CD14-positive monocyte (primary cell): Measurements from ENCODE around the gene CTBP2. TPM values are rescaled to one million over a fixed set of nuclear protein-coding genes. Genes with fewer than 3 reads are reported as not detected.

Source experiments
- DNase-seq, 3 donors: peaks; one replicate each; pipeline ENCODE4 v3.0.0-alpha.2; 2011 to 2022
- H2AFZ ChIP-seq: 2 replicates; pipeline ENCODE4 v1.6.0; 2012; ENCODE audit warnings: mild to moderate bottlenecking, low read depth, low read length, inconsistent platforms; ENCODE audit not compliant: insufficient read depth, poor library complexity, severe bottlenecking
- H3K27ac ChIP-seq, 2 donors: 1 replicate in 1 of 2; 2 replicates in 1 of 2; pipeline ENCODE4 v1.5.1; 2012 to 2013; ENCODE audit warnings: low read length in 2 of 2, control low read depth in 1 of 2, inconsistent platforms in 1 of 2, low read depth in 1 of 2, mild to moderate bottlenecking in 1 of 2
- H3K27me3 ChIP-seq, 2 donors: one replicate each; pipeline versions ENCODE4 v1.6.0 to v1.6.1; 2011 to 2013; ENCODE audit warnings: low read length in 2 of 2; ENCODE audit not compliant: control insufficient read depth in 2 of 2, insufficient read depth in 2 of 2
- H3K36me3 ChIP-seq, 2 donors: replicated peaks in 1 of 2; 1 replicate in 1 of 2; 2 replicates in 1 of 2; pipeline versions ENCODE4 v1.5.1 to v1.6.1; 2012 to 2013; ENCODE audit warnings: low read length in 2 of 2, control low read depth in 1 of 2, inconsistent platforms in 1 of 2, mild to moderate bottlenecking in 1 of 2; ENCODE audit not compliant: insufficient read depth in 2 of 2, control insufficient read depth in 1 of 2
- H3K4me1 ChIP-seq, 2 donors: 1 replicate in 1 of 2; 2 replicates in 1 of 2; pipeline versions ENCODE4 v1.5.1 to v1.6.1; 2012 to 2013; ENCODE audit warnings: low read length in 2 of 2, control low read depth in 1 of 2, inconsistent platforms in 1 of 2, mild to moderate bottlenecking in 1 of 2, moderate library complexity in 1 of 2; ENCODE audit not compliant: insufficient read depth in 2 of 2, control insufficient read depth in 1 of 2
- H3K4me2 ChIP-seq: replicated peaks from 2 replicates; pipeline ENCODE3; 2012; ENCODE audit warnings: low read length, moderate library complexity, mild to moderate bottlenecking; ENCODE audit not compliant: poor library complexity, severe bottlenecking; ENCODE audit errors: extremely low read depth
- H3K4me3 ChIP-seq, 3 experiments: fragments of 200-600 bp in 1 of 3; sonication (generic) in 1 of 3; replicated peaks in 1 of 3; 1 replicate in 2 of 3; 2 replicates in 1 of 3; pipeline ENCODE4 v1.5.1; 2011 to 2013; ENCODE audit warnings: low read length in 3 of 3, mild to moderate bottlenecking in 3 of 3, control low read depth in 2 of 3, low read depth in 2 of 3, inconsistent platforms in 1 of 3, moderate library complexity in 1 of 3
- H3K79me2 ChIP-seq: 2 replicates; pipeline ENCODE4 v1.6.0; 2012; ENCODE audit warnings: mild to moderate bottlenecking, control low read depth, inconsistent platforms, low read length, moderate library complexity; ENCODE audit not compliant: insufficient read depth
- H3K9ac ChIP-seq: 2 replicates; pipeline ENCODE4 v1.6.0; 2017; ENCODE audit warnings: low read length, mild to moderate bottlenecking; ENCODE audit not compliant: insufficient read depth, poor library complexity, severe bottlenecking
- H3K9me3 ChIP-seq, 2 donors: replicated peaks in 1 of 2; 1 replicate in 1 of 2; 2 replicates in 1 of 2; pipeline versions ENCODE4 v1.5.1 to v1.6.1; 2012 to 2013; ENCODE audit warnings: low read length in 2 of 2, control low read depth in 1 of 2; ENCODE audit not compliant: control insufficient read depth in 1 of 2, insufficient read depth in 1 of 2
- H4K20me1 ChIP-seq: 2 replicates; pipeline ENCODE4 v1.6.0; 2012; ENCODE audit warnings: mild to moderate bottlenecking, low read length, control low read depth, moderate library complexity; ENCODE audit not compliant: insufficient read depth
- H3K27ac Mint-ChIP-seq, 7 donors: one replicate each; pipeline ENCODE4 v1.8.0; 2020; ENCODE audit warnings: mild to moderate bottlenecking in 7 of 7, mixed read lengths in 7 of 7, moderate library complexity in 6 of 7, inconsistent platforms in 2 of 7
- H3K27me3 Mint-ChIP-seq, 3 donors: one replicate each; pipeline ENCODE4 v1.8.0; 2021 to 2022; ENCODE audit warnings: low read depth in 3 of 3, mild to moderate bottlenecking in 3 of 3, mixed read lengths in 3 of 3, moderate library complexity in 3 of 3, inconsistent platforms in 1 of 3
- H3K36me3 Mint-ChIP-seq, 2 donors: one replicate each; pipeline ENCODE4 v1.8.0; 2020; ENCODE audit warnings: mixed read lengths in 2 of 2, inconsistent platforms in 1 of 2, mild to moderate bottlenecking in 1 of 2
- H3K4me1 Mint-ChIP-seq: one replicate; pipeline ENCODE4 v1.8.0; 2020; ENCODE audit warnings: mild to moderate bottlenecking, mixed read lengths
- H3K4me3 Mint-ChIP-seq, 2 donors: one replicate each; pipeline ENCODE4 v1.8.0; 2020; ENCODE audit warnings: mild to moderate bottlenecking in 2 of 2, mixed read lengths in 2 of 2, moderate library complexity in 1 of 2
- H3K9me3 Mint-ChIP-seq, 7 donors: one replicate each; pipeline ENCODE4 v1.8.0; 2020 to 2022; ENCODE audit warnings: mixed read lengths in 7 of 7, mild to moderate bottlenecking in 6 of 7, moderate library complexity in 6 of 7, inconsistent platforms in 2 of 7
- WGBS: methylation state at CpG from one replicate; pipeline ENCODE4 v1.1.5; 2013; ENCODE audit warnings: missing lambda C conversion rate; ENCODE audit not compliant: insufficient coverage; 5-methylcytosine and 5-hydroxymethylcytosine counted together
- intact Hi-C, 2 donors: fragments of 100-400 bp; cut with micrococcal nuclease; formaldehyde crosslinking; loops; one replicate each; pipeline versions ENCODE4 v1.15.0 to v1.15.1; 2023
- polyA plus RNA-seq, 3 donors: library from polyadenylated mRNA; depleted of rRNA in 1 of 3; unstranded in 2 of 3; stranded (reverse) in 1 of 3; fragments of 300-500 nt in 2 of 3; fragments of >200 nt in 1 of 3; fragmentation: Illumina TruSeq in 2 of 3; gene quantifications; 1 replicate in 2 of 3; 2 replicates in 1 of 3; pipeline ENCODE4 v1.2.3, GENCODE V29; 2012 to 2021
- TF ChIP-seq, protein P1 (sequence below): fragments of 200-600 bp; IDR thresholded peaks from one replicate; pipeline ENCODE4 v1.8.0; 2022; ENCODE audit warnings: antibody characterized with exemption, mild to moderate bottlenecking

The CTBP2 gene
- polyA plus RNA-seq, 3 donors = 40.9 to 87.1 (median 41.1) TPM

DNA sequence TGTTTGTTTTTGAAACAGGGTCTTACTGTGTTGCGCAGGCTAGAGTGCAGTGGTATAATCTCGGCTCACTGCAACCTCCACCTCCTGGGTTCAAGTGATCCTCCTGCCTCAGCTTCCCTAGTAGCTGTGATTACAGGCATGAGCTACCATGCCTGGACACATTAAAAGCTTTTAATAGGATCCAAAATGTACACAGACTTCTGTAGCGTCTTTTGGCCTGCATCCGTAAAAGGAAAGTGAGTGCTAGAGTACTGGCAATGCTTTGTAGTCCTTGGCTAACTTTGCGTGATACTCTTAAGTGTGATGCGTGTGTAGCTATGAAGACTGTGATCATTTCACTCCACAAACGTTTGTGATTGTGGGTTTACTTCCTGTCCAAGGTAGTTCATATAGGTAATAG is 205.1 kb downstream of the CTBP2 start:
- Histone ChIP-seq H2AFZ (no peak overlapping the region), H3K27ac (no peak overlapping the region), H3K4me1 (peaks cover 18 to 24% of the 10 kb centered on the region in 2 donors), H3K4me2 (no peak overlapping the region), H3K4me3 (no peak overlapping the region), H4K20me1 (peaks cover 81% of the 10 kb centered on the region), H3K27me3 (no peaks in the 10 kb centered on the region), H3K9ac (no peak overlapping the region), H3K36me3 (no peaks in the 10 kb centered on the region), H3K9me3 (no peaks in the 10 kb centered on the region), H3K79me2 (peaks cover 71% of the 10 kb centered on the region)
- no peak overlapping the region for H3K4me3 Mint-ChIP-seq
- peaks cover 0 to 1% (median 0%) of the 10 kb centered on the region in 3 donors for H3K27me3 Mint-ChIP-seq
- WGBS = 95% methylated on average over 4 of the region's 7 CpGs
- TF ChIP-seq, protein P1, sequence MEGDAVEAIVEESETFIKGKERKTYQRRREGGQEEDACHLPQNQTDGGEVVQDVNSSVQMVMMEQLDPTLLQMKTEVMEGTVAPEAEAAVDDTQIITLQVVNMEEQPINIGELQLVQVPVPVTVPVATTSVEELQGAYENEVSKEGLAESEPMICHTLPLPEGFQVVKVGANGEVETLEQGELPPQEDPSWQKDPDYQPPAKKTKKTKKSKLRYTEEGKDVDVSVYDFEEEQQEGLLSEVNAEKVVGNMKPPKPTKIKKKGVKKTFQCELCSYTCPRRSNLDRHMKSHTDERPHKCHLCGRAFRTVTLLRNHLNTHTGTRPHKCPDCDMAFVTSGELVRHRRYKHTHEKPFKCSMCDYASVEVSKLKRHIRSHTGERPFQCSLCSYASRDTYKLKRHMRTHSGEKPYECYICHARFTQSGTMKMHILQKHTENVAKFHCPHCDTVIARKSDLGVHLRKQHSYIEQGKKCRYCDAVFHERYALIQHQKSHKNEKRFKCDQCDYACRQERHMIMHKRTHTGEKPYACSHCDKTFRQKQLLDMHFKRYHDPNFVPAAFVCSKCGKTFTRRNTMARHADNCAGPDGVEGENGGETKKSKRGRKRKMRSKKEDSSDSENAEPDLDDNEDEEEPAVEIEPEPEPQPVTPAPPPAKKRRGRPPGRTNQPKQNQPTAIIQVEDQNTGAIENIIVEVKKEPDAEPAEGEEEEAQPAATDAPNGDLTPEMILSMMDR = no peak
- peaks cover 0 to 2% (median 0%) of the 10 kb centered on the region in 7 donors for H3K9me3 Mint-ChIP-seq
- H3K36me3 Mint-ChIP-seq = peaks cover 15 to 16% of the 10 kb centered on the region in 2 donors
- DNase-seq = no peak
- H3K27ac Mint-ChIP-seq = no peak overlapping the region
- intact Hi-C loops = no loop called here
- peaks cover 30% of the 10 kb centered on the region for H3K4me1 Mint-ChIP-seq

DNA sequence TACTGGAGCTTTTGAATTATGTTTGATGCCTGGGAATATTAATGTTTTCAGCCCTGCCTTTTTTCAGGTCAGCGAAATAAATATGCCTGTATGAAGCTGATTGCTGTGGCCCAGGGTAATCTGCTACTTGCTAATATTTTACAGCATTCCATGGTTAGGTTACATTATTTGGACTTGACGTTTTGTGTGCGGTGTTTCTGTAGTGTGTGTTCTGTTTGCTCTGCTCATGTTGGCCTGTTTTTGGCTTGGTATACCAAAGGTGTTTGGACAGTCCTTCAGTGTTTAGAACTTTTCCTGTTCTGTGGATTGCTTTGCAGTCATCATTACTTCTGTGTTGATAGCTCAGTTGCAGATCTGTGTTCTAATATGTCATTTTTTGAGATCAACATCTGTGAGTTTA is 206.9 kb downstream of the CTBP2 start:
- peaks cover 18 to 22% of the 10 kb centered on the region in 2 donors for H3K4me1 ChIP-seq
- H3K27me3 Mint-ChIP-seq = peaks cover 0 to 1% (median 0%) of the 10 kb centered on the region in 3 donors
- DNase-seq = no peak
- WGBS = 100% methylated on average over 3 of the region's 3 CpGs
- H3K9me3 Mint-ChIP-seq = peaks cover 0 to 2% (median 0%) of the 10 kb centered on the region in 7 donors
- no peak overlapping the region for H3K27ac ChIP-seq
- peaks cover 22% of the 10 kb centered on the region for H3K4me1 Mint-ChIP-seq
- H3K27ac Mint-ChIP-seq = peak overlapping the region in 2 of 7 donors; percentile 20 to 21
- H3K4me3 Mint-ChIP-seq = no peak overlapping the region
- H3K79me2 ChIP-seq = peaks cover 69% of the 10 kb centered on the region
- H3K4me3 ChIP-seq = no peak overlapping the region
- H3K9ac ChIP-seq = no peak overlapping the region
- no peak overlapping the region for H2AFZ ChIP-seq
- H3K27me3 ChIP-seq = no peaks in the 10 kb centered on the region
- H3K36me3 Mint-ChIP-seq = peaks cover 18 to 23% of the 10 kb centered on the region in 2 donors
- TF ChIP-seq, protein P1 = no peak
- intact Hi-C loops = no loop called here
- peaks cover 76% of the 10 kb centered on the region for H4K20me1 ChIP-seq
- H3K4me2 ChIP-seq = no peak overlapping the region
- peaks cover 0 to 8% of the 10 kb centered on the region in 2 donors for H3K36me3 ChIP-seq
- H3K9me3 ChIP-seq = no peaks in the 10 kb centered on the region
